PFSK-1 (cell line): Measurements from ENCODE around the gene POT1. TPM values are rescaled to one million over a fixed set of nuclear protein-coding genes. Genes with fewer than 3 reads are reported as not detected.

Source experiments
- FOXP2 ChIP-seq: optimal IDR thresholded peaks from 2 replicates; pipeline ENCODE3; 2011; ENCODE audit warnings: borderline replicate concordance, control low read depth, inconsistent platforms; ENCODE audit not compliant: insufficient read depth; ENCODE audit errors: extremely low read length, extremely low read depth
- POLR2AphosphoS5 ChIP-seq: IDR thresholded peaks from 2 replicates; pipeline ENCODE4 v1.6.1; 2012; ENCODE audit warnings: low read depth, mild to moderate bottlenecking, control low read depth, low read length, moderate library complexity
- REST ChIP-seq, 2 experiments: IDR thresholded peaks; 2 replicates each; pipeline versions ENCODE4 v1.6.1 to v1.8.0; 2011 to 2012; ENCODE audit warnings: low read depth in 2 of 2, low read length in 2 of 2, control low read depth in 1 of 2, inconsistent platforms in 1 of 2, mild to moderate bottlenecking in 1 of 2, moderate library complexity in 1 of 2; ENCODE audit not compliant: insufficient read depth in 1 of 2
- SIN3A ChIP-seq: IDR thresholded peaks from 2 replicates; pipeline ENCODE4 v1.6.1; 2012; ENCODE audit warnings: mild to moderate bottlenecking, low read length, moderate library complexity, borderline replicate concordance; ENCODE audit not compliant: insufficient read depth
- TAF1 ChIP-seq: IDR thresholded peaks from 2 replicates; pipeline ENCODE4 v1.6.1; 2012; ENCODE audit warnings: low read length, control low read depth, borderline replicate concordance; ENCODE audit not compliant: insufficient read depth
- polyA plus RNA-seq: library from polyadenylated mRNA; unstranded; fragments of >200 nt; gene quantifications from one replicate; pipeline ENCODE4 v1.2.1, GENCODE V29; 2012; ENCODE audit warnings: low read depth, missing spikeins; ENCODE audit not compliant: insufficient read length

The POT1 gene
- 6.7 TPM for polyA plus RNA-seq

GRCh38 chr7:124929467-124930172 is at the start of gene POT1:
POT1 (minus strand) TSS chr7:124929825; CDS start chr7:124897173, 32,652 bp downstream.
- peak; percentile 56; the same call in 1 of the 2 replicates for TF ChIP-seq TAF1
- TF ChIP-seq FOXP2 = peak; percentile 97
- TF ChIP-seq SIN3A = peak; percentile 79; the same call in 1 of the 2 replicates
- TF ChIP-seq REST (IDR thresholded peaks at IDR 0.05; ENCODE audit: insufficient read depth in 1 of 2, low read depth in 2 of 2, low read length in 2 of 2) = no peak
- peak; percentile 90 for TF ChIP-seq POLR2AphosphoS5

- TF ChIP-seq SIN3A = no peak
Observed at GRCh38 chr7:124965553-124965952, 35.9 kb upstream of the POT1 start.

GRCh38 chr7:124959676-124960075 is 30.1 kb upstream of the POT1 start:
- TF ChIP-seq SIN3A (no peak), TAF1 (no peak), REST (IDR thresholded peaks at IDR 0.05; ENCODE audit: insufficient read depth in 1 of 2, low read depth in 2 of 2, low read length in 2 of 2) (no peak), POLR2AphosphoS5 (no peak), FOXP2 (no peak)

- TF ChIP-seq TAF1 (no peak), POLR2AphosphoS5 (no peak), SIN3A (no peak), REST (IDR thresholded peaks at IDR 0.05; ENCODE audit: insufficient read depth in 1 of 2, low read depth in 2 of 2, low read length in 2 of 2) (no peak), FOXP2 (no peak)
Observed at GRCh38 chr7:124956160-124956559, 26.5 kb upstream of the POT1 start.

- TF ChIP-seq FOXP2 = no peak
- no peak for TF ChIP-seq SIN3A
- TF ChIP-seq POLR2AphosphoS5 = no peak
- no peak for TF ChIP-seq REST (IDR thresholded peaks at IDR 0.05; ENCODE audit: insufficient read depth in 1 of 2, low read depth in 2 of 2, low read length in 2 of 2)
- TF ChIP-seq TAF1 = no peak
Observed at GRCh38 chr7:124954790-124955189, 25.2 kb upstream of the POT1 start.
